Measurements from ENCODE around the gene FIS1.
"Not testable (repeated sequence)": the region's sequence is repeated elsewhere in the genome, so short reads cannot be mapped to it uniquely, and the experiment has no call there.

DNA sequence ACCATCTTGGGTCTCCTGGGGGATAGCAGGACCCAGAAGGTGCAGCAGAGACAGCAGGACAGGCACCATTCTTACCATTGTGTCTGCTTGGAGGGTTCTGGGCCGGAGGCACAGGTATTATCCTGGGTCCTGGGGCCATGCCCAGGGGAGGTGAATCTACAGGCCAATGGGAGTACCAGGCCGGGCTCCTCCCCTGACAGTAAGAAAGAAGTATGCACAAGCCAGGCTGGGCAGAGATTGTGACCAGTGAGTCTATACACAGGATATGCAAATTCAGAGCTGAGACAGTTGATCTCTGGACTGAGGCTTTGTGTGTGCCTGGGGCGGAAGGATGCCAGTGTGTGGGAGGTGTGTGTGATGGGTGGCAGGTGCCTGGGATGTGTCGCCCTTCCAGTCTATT, 44.8 kb upstream of the FIS1 start:
- TF ChIP-seq, protein P1, sequence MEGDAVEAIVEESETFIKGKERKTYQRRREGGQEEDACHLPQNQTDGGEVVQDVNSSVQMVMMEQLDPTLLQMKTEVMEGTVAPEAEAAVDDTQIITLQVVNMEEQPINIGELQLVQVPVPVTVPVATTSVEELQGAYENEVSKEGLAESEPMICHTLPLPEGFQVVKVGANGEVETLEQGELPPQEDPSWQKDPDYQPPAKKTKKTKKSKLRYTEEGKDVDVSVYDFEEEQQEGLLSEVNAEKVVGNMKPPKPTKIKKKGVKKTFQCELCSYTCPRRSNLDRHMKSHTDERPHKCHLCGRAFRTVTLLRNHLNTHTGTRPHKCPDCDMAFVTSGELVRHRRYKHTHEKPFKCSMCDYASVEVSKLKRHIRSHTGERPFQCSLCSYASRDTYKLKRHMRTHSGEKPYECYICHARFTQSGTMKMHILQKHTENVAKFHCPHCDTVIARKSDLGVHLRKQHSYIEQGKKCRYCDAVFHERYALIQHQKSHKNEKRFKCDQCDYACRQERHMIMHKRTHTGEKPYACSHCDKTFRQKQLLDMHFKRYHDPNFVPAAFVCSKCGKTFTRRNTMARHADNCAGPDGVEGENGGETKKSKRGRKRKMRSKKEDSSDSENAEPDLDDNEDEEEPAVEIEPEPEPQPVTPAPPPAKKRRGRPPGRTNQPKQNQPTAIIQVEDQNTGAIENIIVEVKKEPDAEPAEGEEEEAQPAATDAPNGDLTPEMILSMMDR (IDR thresholded peaks at IDR 0.05; ENCODE audit: low read depth, low read length, poor library complexity, severe bottlenecking) = not testable (repeated sequence)
- TF ChIP-seq EZH2phosphoT487 (IDR thresholded peaks at IDR 0.05; ENCODE audit: borderline replicate concordance, low read length) = not testable (repeated sequence)
